Activated CD4-positive, alpha-beta T cell treated with anti-CD3 and anti-CD28 coated beads, Interleukin-2, amount 50 U/mL, for 4 hours (primary cell): Measurements from ENCODE around the gene TRMT44.
A peak's percentile ranks its signal among the peaks of the same experiment; 100 is the strongest.
"Not testable (repeated sequence)": the region's sequence is repeated elsewhere in the genome, so short reads cannot be mapped to it uniquely, and the experiment has no call there.

Source experiments
- DNase-seq, 2 experiments: peaks; one replicate each; pipeline ENCODE4 v3.0.0-alpha.2; 2020

TRMT44 gene

DNA sequence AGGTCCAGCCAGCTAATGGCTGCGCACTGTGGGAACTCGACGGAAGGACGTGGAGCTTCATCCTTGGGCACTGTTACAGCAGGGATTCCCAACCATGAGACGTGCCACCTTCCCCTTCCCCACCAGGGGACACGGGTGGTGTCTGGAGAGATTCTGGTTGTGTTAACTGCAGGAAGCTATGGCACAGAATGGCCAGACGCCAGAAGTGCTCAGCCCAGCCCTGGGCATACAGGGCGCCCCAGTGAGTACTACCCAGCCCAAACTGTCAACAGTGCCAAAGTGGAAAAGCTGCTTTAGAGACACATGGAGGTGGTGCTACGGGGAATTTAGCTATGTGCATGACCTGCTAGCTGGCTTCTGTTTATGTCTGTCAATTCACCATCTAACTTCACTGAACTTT lies 32.8 kb upstream of the TRMT44 start:
- DNase-seq = no peak

DNA sequence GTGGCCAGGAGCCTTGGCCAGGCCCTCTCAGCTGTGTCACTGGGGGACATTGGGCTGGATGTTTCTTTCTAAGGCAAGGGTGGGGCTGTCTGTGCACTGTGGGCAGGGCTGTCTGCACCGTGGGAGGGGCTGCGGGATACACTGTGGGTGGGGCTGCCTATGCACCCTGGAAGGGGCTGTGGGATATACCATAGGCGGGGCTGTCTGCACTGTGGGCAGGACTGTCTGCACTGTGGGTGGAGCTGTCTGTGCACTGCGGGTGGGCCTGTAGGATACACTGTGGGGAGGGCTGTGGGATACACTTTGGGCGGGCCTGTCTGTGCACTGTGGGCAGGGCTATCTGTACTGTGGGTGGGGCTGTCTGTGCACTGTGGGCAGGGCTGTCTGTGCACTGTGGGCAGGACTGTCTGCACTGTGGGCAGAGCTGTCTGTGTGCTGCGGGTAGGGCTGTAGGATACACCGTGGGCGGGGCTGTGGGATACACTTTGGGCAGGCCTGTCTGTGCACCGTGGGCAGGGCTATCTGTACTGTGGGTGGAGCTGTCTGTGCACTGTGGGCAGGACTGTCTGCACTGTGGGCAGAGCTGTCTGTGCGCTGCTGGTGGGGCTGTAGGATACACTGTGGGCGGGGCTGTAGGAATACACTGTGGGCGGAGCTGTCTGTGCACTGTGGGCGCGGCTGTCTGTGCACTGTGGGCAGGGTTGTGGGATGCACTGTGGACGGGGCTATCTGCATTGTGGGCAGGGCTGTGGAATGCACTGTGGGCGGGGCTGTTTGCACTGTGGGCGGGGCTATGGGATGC lies 31.1 kb upstream of the TRMT44 start:
- peak; percentile 41 to 48 for DNase-seq

DNA sequence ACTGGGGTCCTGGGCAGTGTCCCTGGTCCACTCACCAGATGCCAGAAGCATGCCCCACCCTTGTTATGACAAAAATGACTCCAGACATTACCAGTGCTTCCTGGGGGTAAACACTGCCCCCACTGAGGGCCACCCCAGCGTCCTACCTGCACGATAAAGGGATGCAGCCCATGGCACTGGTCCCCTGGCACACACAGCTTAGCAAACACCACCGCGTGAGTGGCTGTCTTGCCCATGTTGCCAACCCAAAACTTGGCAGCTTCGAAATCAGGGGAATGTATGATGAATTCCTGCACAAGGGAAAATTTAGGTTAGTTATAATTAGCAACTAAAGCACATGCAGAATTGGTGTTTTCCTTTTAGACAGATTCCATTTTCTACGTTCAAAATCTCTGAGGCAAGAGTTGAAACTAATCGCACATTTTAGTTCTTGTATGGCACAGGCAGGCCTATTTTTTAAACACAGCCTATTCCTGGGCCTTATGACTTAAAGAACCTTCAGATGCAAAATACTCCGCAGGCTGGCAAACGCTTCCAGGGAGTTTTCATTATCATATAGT lies 30.4 kb upstream of the TRMT44 start:
- DNase-seq = no peak

DNA sequence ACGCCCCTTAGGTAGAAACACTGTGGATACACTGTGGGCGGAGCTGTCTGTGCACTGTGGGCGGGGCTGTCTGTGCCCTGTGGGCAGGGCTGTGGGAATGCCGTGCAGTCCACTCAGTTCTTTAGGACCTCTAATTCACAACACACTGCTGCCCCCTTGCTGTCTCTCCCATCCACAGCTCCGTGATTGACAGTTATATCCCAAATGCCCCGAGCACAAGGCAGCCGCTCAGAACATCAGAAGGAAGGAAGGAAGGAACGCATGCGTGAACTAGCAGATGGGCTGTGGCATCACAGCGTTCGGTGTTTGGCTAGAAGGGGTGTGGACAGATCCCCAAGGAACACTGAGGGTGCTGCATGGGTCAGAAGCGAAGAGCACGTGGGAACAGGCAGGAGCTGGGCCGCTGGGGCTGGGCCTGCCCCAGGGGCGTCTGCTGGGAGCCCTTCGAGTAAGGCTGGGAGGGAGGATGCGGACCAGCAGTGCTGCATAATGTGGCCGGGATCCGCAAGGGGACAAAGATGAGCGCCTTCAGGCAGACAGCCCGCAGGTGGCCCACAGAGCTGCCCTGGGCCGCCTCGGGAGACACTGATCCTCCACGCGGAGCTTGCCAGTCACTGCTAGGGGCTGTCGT lies 29.8 kb upstream of the TRMT44 start:
- no peak for DNase-seq

DNA sequence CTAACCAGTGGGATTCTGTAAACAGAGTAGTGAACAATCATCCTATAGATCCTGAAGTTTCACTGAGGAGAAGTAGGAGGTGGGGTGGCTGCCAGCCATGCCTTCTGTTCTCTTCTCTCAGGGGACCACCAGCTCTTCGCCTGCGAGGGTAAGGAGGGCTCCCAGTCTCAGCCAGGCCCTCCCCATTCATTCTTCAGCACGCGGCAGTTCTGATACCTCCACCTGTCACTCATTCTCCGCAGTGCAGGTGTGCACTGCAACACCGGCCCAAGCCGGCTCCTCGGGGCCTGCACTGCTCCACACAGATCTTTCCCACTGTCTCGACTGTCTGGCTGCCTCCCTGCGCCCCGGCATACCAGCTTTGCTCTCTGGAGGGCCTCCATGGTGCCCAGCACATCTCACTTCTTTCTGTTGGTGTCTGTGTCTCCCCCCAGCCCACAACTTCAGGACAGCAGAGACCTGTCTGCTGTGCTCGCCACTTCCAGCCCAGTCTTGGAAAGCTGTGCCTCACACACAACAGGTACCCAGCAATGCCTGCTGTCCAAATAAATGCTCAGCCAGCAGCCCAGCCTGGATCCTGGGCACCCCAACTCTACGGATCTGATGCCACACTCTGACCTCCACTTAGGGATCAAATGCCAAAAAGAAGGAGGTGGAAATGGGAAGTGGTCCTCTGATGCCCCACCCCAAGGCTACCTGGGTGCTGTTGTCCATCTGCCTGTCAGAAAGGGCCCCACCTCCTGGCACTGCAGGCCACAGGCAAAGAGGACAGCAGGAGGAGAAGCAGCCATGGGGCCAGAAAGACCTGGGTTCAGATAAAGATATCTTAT lies 29.0 kb upstream of the TRMT44 start:
- DNase-seq = no peak

DNA sequence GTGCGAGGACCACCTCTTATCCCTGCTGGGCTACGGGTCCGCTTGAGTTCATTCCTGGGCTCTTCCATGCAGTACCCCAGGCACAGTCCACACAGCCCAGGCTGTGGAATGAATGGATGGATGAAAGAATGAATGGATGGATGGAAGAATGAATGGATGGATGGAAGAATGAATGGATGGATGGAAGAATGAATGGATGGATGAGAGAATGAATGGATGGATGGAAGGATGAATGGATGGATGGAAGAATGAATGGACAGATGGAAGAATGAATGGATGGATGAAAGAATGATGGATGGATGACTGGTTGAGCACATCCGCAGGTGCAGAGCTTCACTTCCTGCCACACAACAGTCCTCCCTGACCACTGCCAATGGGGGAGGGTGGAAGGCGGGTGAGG lies 28.3 kb upstream of the TRMT44 start:
- no peak for DNase-seq

DNA sequence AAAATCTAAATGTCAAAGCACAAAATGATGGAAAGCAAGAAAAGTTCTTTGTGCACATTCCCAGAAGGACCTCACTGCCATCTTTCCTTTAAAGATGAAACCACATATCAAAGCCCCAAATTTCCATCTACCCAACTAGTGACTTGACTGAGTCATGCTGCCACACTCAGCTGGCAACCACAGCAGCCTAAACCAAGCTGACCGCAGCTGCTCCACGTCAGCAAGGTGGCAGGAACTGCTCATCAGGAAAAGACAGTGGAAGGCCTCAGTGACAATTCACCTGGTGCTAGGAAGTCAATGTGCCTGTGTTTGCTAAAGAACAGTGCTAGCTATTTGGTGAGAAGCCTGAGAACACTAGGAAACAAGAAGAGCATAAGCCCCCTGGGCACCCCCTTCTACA lies 26.2 kb upstream of the TRMT44 start:
- peak; percentile 47 to 52 for DNase-seq

DNA sequence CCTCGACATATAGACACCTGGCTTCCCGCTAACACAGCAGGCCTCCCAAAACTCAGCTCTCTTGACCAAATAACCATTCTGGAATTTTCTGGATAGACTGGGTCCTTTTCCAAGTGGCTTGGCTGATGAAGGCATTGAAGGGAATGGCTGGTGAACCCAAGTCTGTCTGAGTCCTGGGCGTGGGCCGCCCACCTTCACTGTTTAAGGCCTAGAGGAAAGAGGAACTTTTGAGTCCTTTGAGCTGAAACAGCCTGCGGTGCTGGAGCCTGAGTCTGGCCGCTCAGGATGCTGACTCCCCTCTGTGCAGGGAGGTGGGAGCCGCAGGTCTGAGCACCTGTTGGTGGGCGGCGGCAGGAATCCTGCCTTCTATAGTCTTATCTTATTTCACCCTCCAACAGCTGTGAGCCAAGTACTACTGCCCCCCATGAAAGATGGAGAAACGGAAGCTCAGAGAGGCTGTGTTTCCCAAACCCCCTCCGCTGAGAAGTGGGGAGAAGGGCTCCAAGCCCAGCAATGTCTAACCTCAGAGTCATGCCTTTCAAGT lies 23.4 kb upstream of the TRMT44 start:
- DNase-seq = no peak

DNA sequence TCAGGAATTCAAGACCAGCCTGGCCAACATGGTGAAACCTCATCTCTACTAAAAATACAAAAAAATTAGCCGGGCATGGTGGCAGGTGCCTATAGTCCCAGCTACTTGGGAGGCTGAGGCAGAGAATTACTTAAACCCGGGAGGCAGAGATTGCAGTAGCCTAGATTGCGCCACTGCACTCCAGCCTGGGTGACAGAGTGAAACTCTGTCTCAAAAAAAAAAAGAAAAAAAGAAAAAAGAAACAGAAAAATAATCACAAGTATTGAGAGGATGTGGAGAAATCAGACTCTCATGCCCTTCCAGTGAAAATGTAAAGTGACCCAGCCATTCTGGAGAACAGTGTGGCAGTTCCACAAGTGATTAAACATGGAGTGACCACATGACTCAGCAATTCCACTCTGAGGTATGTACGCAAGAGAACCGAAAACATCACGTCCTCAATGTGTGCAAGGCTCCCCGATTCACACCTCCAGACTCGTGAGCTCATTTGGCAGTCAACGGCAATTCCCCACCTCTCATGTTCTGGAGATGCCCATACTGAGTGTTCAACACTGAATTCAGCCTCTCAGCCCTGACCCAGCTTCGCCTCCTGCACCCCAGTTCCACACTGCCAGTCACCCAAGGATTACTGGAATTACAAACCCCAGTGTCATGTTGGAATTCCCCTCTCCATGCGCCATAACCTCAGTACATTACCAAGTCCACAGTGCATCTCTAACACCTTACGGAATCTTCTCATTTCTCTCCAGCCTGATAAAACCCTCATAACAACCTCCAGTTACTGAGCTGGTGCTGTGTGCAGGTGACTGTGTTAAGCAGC lies 21.1 kb upstream of the TRMT44 start:
- peak; percentile 8 to 23 for DNase-seq

DNA sequence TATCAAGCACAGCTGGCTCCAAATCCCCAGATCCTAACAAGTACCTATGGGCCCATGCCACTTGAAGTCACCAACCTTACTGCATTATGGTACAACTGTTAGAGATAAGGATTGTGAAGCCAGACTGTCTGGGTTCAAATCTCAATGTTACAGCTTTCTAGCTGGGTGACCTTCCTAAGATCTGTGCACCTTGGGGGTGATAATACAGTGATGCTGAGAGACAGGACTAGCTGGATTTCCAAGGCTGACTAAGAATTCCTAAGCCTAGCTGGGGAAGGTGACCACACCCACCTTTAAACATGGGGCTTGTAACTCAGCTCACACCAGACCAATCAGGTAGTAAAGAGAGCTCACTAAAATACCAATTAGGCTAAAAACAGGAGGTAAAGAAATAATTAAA lies 20.4 kb upstream of the TRMT44 start:
- not testable (repeated sequence) for DNase-seq

DNA sequence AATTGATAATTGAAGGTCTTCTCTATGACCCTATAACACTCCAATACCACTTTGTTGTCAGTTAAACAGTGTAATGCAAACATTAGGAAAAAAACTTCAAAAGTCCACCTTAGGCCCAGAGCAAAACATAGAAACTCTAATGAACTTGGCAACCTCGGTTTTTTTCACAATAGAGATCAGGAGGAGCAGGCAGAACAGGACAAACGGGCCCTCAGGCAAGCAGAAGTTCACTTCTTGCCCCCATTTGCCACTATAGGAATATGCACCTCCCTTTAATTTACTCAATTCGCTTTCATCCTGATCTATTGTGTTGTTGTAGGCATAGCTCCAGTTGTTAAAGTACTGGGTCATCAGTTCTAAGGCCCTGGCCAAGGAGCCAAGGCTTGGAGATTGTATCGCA lies 18.2 kb upstream of the TRMT44 start:
- DNase-seq = no peak

DNA sequence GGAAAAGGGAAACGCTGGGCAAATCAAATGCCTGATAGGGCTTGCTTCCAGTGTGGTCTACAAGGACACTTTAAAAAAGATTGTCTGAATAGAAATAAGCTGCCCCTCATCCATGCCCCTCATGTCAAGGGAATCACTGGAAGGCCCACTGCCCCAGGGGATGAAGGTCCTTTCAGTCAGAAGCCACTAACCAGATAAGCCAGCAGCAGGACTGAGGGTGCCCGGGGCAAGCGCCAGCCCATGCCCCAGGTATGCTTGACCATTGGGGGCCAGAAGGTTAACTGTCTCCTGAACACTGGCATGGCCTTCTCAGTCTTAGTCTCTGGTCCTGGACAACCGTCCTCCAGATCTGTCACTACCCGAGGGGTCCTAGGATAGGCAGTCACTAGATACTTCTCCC lies 17.8 kb upstream of the TRMT44 start:
- no peak for DNase-seq

DNA sequence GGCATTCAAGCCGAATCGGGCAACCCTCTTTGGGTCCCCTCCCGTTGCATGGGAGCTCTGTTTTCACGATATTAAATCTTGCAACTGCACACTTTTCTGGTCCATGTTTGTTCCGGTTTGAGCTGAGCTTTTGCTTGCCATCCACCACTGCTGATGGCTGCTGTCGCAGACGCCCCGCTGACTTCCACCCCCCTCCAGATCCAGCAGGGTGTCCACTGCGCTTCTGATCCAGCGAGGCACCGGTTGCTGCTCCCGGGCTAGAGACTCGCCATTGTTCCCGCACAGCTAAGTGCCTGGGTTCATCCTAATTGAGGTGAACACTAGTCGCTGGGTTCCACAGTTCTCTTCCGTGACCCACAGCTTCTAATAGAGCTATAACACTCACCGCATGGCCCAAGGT lies 13.3 kb upstream of the TRMT44 start:
- no peak for DNase-seq

DNA sequence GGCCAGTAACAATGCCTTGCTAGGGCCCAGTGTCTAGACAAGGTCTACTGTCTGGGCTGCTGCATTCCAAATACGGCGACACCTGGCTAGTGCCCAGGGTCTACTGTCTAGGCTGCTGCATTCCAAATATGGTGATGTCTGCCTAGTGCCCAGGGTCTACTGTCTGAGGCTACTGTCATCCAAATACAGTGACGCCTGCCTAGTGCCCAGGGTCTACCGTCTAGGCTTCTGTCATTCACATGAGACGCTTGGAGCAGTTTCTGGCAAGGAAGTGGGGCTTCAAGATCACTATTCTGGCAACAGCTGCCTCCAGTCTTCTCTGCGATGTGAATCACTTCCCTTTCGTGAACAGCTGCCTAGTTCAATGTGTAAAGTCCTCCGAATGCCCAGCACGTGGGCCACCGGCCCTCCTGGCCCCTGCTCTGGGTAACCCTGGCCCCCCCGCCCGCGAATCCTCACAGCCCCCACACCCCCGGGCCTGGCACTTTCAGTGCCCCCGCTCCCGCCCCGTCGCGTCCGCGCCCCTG lies 12.8 kb upstream of the TRMT44 start:
- no peak for DNase-seq

DNA sequence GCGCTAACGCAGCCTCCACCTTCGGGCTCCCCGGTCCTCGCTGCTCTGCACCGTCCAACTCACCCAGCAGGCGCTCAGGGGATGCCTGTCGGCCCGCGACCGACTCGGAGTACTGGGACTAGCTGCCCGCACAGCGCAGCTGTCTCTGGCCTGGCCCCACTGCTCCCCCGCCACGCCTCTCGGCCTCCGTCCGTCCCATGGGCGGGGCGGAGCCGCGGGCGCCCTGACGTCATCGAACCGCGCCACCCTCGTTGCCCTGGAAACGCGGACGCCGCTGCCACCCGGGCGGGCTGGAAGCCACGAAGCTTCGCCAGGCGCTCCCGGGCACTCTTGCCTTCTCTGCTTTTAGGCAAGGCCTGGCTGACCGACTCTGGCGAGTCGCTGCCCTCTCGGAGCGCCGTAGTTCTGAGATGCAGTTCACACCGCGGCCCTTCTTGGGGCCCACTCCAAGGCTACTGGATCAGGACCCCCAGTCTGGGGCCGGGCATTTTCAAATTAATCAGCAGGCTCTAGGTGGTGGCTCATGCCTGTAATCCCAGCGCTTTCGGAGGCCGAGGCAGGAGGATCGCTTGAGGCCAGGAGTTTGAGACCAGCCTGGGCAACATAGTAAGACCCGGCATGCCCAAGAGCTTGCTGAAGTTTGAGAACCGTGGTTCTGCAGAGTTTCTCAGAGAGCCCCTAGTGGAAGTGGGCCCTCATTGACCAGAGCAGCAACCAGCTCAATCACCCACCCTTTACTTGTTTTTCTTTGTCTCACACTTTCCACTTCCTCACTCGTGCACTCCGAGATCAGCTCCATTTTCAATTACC lies 12.1 kb upstream of the TRMT44 start:
- DNase-seq = peak; percentile 85 to 87

DNA sequence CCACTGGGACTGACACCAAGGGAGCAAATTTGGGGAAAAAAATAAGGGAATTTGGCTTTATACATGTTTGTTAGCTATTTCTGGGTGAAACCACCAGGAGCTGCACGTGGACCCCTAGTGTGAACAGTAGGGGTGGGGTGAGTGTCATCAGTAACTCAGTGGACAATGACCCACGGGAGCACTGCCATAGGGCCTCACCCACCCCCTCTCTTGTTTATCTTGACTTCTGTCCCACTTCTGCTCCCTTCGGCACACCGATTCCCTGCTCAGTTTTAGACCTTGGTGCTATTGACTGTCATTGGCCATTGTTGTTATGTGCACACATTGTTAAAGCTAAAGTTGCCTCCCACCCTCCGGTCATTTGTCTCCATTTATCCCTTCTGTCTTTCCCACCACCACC lies 9.0 kb upstream of the TRMT44 start:
- DNase-seq = no peak

DNA sequence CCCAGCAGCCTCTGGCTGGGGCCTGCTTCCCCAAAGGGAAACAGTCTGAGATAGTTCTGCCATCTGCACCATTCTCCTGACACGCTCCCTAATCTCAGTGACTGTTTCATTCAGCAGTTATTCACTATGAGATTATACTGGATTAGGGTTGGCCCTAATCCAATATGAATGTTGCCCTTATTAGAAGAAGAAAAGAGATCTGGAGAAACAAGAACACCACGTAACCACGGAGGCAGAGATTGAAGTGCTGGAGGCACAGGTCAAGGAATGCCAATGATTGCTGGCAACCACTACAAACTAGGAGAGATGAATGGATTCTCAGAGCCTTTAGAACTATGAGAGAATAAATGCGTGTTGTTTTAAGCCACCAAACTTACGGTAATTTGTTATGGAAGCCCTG lies 7.4 kb upstream of the TRMT44 start:
- no peak for DNase-seq

DNA sequence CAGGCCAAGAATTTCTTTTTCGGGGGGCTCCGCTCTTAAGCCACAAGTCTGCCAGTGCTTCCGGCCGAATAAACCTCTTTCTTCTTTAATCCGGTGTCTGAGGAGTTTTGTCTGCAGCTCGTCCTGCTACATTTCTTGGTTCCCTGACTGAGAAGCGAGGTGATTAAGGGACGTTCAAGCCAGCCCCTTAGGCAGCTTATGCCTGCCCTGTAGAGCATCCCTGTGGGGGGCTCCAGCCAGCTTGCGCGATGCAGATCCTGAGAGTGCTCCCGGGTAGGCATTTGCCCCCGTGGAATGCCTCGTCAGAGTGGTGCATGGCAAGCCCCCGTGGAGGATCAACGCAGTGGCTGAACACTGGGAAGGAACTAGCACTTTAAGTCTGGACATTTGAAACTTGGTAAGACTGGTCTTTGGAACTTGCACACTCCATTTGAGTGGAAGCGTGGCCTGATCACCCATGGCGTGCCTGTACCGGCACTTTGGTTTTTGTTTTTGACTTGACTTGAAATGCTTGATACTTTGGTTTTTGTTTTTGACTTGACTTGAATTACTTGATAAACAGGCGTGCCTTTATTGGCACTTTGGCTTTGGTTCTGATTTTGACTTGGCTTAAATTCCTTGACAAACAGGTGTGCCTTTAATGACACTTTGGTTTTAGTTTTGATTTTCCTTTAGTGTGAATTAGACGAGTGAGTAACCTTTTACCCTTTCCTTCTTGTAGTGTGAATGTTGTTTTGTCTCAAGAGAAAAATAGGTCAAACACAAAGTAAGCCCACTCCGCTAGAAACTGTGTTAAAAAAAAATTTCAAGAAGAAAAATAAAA lies 6.1 kb upstream of the TRMT44 start:
- no peak for DNase-seq

DNA sequence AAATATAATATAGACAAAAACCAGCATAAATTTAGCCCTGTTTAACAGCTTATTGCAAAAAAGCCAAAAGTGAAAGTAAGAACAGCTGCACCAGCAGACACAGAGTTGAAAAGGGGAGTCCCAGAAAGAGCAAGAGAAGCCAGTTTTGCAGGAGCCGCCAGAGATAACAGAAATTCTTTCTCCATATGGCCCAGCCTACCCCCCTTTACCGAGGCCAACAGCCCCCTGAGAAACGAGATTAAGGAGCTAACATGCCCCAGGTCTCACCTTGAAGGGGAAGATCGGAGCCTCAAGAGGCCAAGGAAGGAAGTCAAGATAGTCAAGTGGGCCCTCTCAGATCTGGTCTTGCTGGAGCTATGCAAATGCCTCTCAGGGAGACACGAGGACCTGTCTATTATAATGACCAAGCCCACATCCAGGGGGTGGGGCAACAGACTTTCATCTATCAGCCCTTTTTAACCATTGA lies 4.9 kb upstream of the TRMT44 start:
- DNase-seq = no peak

DNA sequence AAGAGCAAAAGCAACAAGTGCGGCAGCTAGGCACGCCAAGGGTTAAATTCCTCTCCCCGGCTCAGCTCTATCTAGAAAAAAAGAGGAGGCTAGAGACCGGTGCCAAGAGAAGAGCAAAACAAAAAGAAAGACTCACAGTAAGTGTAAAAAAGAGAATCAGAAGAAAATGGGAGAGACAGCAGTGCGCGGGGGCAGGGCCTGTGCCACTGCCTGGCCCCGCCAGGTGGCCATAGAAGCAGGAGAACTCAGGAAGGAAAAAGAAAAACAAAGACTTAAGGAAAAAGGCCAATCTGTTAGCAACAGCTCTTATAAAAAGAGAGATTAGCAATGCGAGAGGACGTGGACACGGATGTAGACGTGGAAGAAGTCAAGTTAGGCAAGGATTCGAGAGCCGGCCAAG lies 3.3 kb upstream of the TRMT44 start:
- no peak for DNase-seq
